Colonic mucosa (tissue), 4 donors: ENCODE measurements around the gene GNAI2. TPM values are rescaled to one million over a fixed set of nuclear protein-coding genes. Genes with fewer than 3 reads are reported as not detected.
A peak's percentile ranks its signal among the peaks of the same experiment; 100 is the strongest.

Experiments used
- DNase-seq: peaks from one replicate; pipeline ENCODE4 v3.0.0-alpha.2; 2020
- H3K27ac ChIP-seq: fragments of 200-600 bp; one replicate; pipeline ENCODE4 v1.8.0; 2021
- H3K27me3 ChIP-seq: fragments of 200-600 bp; one replicate; pipeline ENCODE4 v1.8.0; 2021
- H3K36me3 ChIP-seq: fragments of 200-600 bp; one replicate; pipeline ENCODE4 v1.8.0; 2021
- H3K4me1 ChIP-seq: fragments of 200-600 bp; one replicate; pipeline ENCODE4 v1.8.0; 2021; ENCODE audit warnings: mild to moderate bottlenecking
- H3K4me3 ChIP-seq: fragments of 200-600 bp; one replicate; pipeline ENCODE4 v1.8.0; 2021
- H3K9ac ChIP-seq, 2 donors: one replicate each; pipeline ENCODE4 v1.7.0; 2013; ENCODE audit warnings: control low read depth in 2 of 2, low read depth in 2 of 2, low read length in 2 of 2
- H3K9me3 ChIP-seq: fragments of 200-600 bp; one replicate; pipeline ENCODE4 v1.8.0; 2021
- CTCF ChIP-seq: fragments of 200-600 bp; IDR thresholded peaks from one replicate; pipeline ENCODE4 v1.8.0; 2022; ENCODE audit warnings: antibody characterized with exemption, mild to moderate bottlenecking
- intact Hi-C: fragments of 100-400 bp; cut with DNase I; formaldehyde crosslinking; loops from one replicate; pipeline ENCODE4 v1.14.1; 2022
- total RNA-seq, 2 donors: library from RNA; stranded (reverse); fragmentation: NEBNext Ultra II Directional in 1 of 2; extraction: Animal tissue kit (Norgen Biotek cat#: 25700) in 1 of 2; gene quantifications; one replicate each; pipeline ENCODE4 v1.2.1, GENCODE V29; 2021
- donor health status: healthy.
- donor health status: DM: no; HTN: no; CAD: no.
- donor health status: DM: no; HTN: no; CAD: no.

GNAI2 gene
- total RNA-seq, 2 donors from 2014 or later: 48.7 to 77.4 TPM

GRCh38 chr3:50287262-50287661 lies 51.3 kb downstream of the GNAI2 start:
- no peak overlapping the region for H3K4me3 ChIP-seq
- peaks cover 8% of the 10 kb centered on the region for H3K4me1 ChIP-seq
- intact Hi-C loops: no loop called here
- DNase-seq: no peak
- no peaks in the 10 kb centered on the region for H3K9me3 ChIP-seq
- H3K9ac ChIP-seq: no peak overlapping the region
- TF ChIP-seq CTCF: no peak
- H3K36me3 ChIP-seq: no peaks in the 10 kb centered on the region
- no peak overlapping the region for H3K27ac ChIP-seq
- no peaks in the 10 kb centered on the region for H3K27me3 ChIP-seq

- no peak overlapping the region for H3K9ac ChIP-seq
- no peak overlapping the region for H3K27ac ChIP-seq
- no peaks in the 10 kb centered on the region for H3K27me3 ChIP-seq
- no peaks in the 10 kb centered on the region for H3K36me3 ChIP-seq
- no peak for TF ChIP-seq CTCF
- H3K9me3 ChIP-seq: no peaks in the 10 kb centered on the region
- intact Hi-C loops: no loop called here
- DNase-seq: no peak
- H3K4me1 ChIP-seq: peaks cover 8% of the 10 kb centered on the region
- no peak overlapping the region for H3K4me3 ChIP-seq
These were observed 52.5 kb downstream of the GNAI2 start for GRCh38 chr3:50288387-50289007.

DNA sequence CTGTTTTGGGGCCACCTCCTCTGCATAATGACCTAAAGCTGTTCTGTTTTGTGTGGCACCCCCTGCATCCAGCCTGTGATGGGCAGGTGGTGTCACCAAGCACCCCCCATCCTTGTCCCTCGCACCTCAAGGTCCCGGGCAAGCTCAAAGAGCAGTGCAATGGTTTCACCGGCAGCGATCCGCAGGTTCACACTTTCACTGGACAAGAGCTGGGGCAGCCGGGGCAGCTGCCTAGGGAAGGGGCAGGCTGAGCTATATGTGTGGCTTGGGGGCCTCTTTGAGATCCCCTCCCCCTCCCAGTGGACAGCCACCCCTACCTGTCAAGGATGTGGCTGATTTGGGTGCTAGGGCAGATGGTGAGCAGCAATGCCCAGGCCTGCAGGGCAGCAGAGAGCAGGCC lies 53.1 kb downstream of the GNAI2 start:
- no peak for DNase-seq
- intact Hi-C loops: no loop called here
- H3K9ac ChIP-seq: no peak overlapping the region

GRCh38 chr3:50290161-50290641 lies 54.2 kb downstream of the GNAI2 start:
- Histone ChIP-seq H3K4me1 (peaks cover 8% of the 10 kb centered on the region), H3K27ac (no peak overlapping the region), H3K36me3 (no peaks in the 10 kb centered on the region), H3K9me3 (no peaks in the 10 kb centered on the region), H3K27me3 (no peaks in the 10 kb centered on the region), H3K9ac (no peak overlapping the region), H3K4me3 (no peak overlapping the region)
- no peak for TF ChIP-seq CTCF
- intact Hi-C loops: no loop called here
- DNase-seq: peak; percentile 31

More for the DNA sequence above, 53.1 kb downstream of the GNAI2 start:
- no peak for TF ChIP-seq CTCF
- Histone ChIP-seq H3K4me1 (peaks cover 8% of the 10 kb centered on the region), H3K4me3 (no peak overlapping the region), H3K9me3 (no peaks in the 10 kb centered on the region), H3K27me3 (no peaks in the 10 kb centered on the region), H3K36me3 (no peaks in the 10 kb centered on the region), H3K27ac (no peak overlapping the region)

- peaks cover 8% of the 10 kb centered on the region for H3K4me1 ChIP-seq
- H3K36me3 ChIP-seq: no peaks in the 10 kb centered on the region
- peak within 1 kb of the TSS; percentile 57 for H3K27ac ChIP-seq
- H3K9me3 ChIP-seq: no peaks in the 10 kb centered on the region
- intact Hi-C loops: no loop called here
- peak within 1 kb of the TSS; percentile 87 for H3K4me3 ChIP-seq
- peak within 1 kb of the TSS; percentile 80 to 94 for H3K9ac ChIP-seq
- H3K27me3 ChIP-seq: no peaks in the 10 kb centered on the region
- no peak for TF ChIP-seq CTCF
- DNase-seq: peak; percentile 97
These were observed 56.4 kb downstream of the GNAI2 start, which contains the start of gene IFRD2 for GRCh38 chr3:50292159-50293078. Gene IFRD2 (minus strand): TSS chr3:50292429. CDS start chr3:50292274, 155 bp downstream.
